GM11168 (cell line): ENCODE results near the gene FFAR2.
"Not testable (repeated sequence)": the region's sequence is repeated elsewhere in the genome, so short reads cannot be mapped to it uniquely, and the experiment has no call there.

Experiments used
- in situ Hi-C: fragments of 300-500 bp; cut with MboI; formaldehyde crosslinking; loops from one replicate; pipeline ENCODE4 v1.12.0; 2022; ENCODE audit warnings: low sequenced_read_pairs; ENCODE audit not compliant: unreplicated experiment

Gene FFAR2

DNA sequence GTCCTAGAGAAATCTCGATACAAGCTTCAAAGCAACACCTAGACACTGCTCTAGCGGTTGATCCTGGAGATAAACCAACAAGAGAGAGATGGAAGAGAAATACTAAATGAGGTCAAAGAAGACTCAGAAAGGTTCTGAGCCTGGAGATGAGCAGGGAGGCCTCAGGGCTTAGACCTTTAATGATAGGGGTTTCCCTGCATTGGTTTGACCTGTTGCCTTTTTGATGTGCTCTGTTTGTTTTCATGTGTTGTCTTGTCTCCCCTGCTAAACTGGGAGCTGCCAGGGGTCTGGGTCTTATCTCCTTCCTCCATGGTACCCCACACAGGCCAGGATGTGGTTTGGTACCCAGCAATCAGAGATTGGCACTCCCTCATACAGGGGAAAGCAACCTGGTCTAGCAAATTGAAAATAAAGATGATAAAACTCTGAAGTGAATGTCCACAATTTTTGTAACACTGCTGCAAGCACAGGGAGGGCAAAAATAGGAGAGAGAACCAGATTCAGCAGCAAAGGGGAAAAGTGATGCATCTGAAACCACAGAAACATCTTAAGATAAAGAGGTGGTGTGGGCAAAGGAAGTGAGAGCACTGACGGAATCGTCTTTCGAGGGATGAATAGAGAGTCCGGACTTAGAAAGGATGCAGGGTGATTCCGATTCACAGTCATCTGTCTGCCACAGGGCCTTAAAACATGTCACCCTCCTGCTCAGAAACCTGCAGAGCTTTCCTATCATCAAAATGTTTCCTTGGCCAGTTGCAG, 3.5 kb downstream of the FFAR2 start:
- in situ Hi-C loops, result no loop called here

- in situ Hi-C loops, result no loop called here
These were observed 6.6 kb downstream of the FFAR2 start for GRCh38 chr19:35454663-35455062.

- in situ Hi-C loops, result no loop called here
These were observed 7.7 kb downstream of the FFAR2 start for GRCh38 chr19:35455616-35456201.

GRCh38 chr19:35457173-35457572, 9.1 kb downstream of the FFAR2 start:
- in situ Hi-C loops, result no loop called here

DNA sequence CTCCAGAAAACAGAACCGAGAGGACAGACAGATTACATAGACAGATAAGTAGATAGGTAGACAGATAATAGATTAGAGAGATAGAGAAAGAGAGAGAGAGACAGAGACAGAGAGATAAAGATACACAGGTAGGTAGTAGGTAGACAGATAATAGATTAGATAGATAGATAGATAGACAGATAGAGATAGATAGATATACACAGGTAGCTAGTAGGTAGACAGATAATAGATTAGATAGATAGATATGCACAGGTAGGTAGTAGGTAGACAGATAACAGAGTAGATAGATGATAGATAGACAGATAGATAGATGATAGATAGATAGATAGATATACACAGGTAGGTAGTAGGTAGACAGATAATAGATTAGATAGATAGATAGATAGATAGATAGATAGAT, 10.1 kb downstream of the FFAR2 start:
- in situ Hi-C loops, result no loop called here

GRCh38 chr19:35458731-35459391, 10.8 kb downstream of the FFAR2 start:
- in situ Hi-C loops, result no loop called here

- in situ Hi-C loops, result no loop called here
These were observed 11.5 kb downstream of the FFAR2 start for GRCh38 chr19:35459414-35460082.

DNA sequence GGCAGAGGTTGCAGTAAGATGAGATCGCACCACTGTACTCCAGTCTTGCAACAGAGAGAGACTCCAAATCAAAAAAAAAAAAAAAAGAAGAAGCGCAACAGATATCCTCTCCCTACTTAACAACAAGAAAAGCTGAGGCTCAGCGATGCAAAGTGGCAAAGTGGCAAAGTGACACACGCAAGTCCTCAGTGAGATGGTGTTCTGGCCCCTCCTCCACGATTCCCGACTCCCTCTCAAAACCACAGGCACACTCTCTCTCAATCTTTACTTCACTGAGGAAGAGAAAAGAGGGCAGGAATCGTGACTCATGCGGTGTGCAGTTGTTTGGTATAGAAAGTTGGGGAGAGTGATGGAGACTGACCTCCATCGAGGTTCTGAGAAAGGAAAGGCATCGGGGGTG, 12.6 kb downstream of the FFAR2 start:
- in situ Hi-C loops, result no loop called here

DNA sequence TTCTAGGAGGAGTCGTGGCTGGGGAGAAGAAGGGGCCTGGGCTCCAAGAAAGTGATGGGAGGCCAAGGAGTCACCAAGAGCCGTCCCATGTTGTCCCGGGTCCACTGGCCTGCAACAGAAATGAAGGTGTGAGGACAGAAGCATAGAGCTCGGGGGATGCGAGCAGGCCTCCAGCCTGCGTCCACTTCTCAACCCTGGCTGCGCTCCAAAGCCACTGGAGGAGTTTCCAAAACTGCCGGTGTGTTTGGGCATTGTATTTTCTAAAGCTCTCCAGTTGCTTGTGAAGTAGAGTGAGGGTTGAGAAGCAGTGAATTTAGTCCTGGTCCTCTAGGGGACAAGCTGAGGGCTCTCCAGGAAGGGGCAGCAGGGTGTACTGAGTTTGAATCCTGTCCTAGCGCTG, 13.0 kb downstream of the FFAR2 start:
- in situ Hi-C loops, result no loop called here

DNA sequence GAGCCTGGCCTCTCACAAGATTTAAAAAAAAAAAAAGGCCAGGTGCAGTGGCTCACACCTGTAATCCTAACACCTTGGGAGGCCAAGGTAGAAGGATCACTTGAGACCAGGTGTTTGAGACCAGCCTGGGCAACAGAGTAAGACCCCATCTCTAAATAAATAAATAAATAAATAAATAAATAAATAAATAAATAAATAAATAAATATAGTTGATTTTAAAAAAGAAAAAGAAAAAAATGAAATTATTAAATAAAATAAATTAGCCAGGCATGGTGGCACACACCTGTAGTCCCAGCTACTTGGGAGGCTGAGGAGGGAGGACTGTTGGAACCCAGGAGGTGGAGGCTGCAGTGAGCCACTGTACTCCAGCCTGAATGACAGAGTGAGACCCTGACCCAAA, 13.7 kb downstream of the FFAR2 start:
- in situ Hi-C loops, result not testable (repeated sequence)

DNA sequence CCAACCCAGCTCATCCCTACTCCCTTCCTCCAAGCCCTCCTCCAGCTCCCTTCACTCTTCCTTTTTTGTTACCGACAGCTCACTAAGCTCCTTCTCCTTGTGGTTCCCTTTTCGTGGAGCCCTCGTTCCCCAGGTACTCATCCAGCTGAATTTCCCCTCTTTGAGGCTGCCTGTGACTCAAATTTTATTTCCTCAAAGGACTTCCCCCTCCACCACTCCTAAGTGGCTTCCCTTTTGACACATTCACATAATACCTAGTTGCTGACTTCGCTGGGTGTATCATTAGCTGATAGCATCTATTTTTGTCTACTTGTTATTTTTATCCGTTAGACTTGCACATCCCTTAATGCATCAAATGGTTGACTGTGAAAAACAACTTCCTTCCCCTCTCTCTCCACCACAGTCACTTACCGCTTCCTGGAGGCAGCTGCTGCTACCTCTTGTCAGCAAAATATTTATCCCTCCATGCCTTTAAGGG, 14.5 kb downstream of the FFAR2 start:
- in situ Hi-C loops, result no loop called here

DNA sequence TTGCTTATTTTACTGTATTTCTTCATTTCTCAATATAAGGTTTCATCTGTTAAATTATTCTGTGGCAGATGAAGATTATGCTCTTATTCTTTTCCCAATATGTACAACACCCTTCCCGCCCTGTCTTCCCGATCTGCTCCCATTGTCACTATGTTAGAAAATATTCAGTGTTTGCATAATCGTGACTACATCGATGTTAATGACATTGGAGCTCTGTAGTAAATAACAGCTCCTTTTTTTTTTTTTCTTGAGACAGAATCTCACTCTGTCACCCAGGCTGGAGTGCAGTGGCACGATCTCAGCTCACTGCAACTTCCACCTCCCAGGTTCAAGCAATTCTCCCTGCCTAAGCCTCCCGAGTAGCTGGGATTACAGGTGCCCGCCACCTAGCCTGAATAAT, 14.9 kb downstream of the FFAR2 start:
- in situ Hi-C loops, result not testable (repeated sequence)

DNA sequence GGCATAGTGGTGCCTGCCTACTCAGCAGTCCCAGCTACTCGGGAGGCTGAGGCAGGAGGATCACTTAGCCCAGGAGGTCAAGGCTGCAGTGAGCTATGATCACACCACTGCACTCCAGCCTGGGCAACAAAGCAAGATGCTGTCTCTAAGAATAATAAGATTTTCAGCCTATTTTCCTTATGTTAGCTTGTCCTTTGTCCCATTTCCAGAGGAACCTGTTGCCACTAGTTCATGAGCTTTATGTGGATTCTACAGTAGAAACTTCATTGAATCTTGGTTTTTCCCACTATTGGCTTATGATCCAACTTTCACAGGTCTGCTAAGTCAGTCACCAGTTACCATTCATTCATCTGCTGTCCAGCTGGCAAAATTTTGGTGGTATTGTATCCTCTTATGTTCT, 18.2 kb downstream of the FFAR2 start:
- in situ Hi-C loops, result loop anchor here (5.0 kb wide), 1 partner anchor 114 kb away; no protein-coding TSS in a partner anchor

- in situ Hi-C loops, result loop anchor here (5.0 kb wide), 1 partner anchor 116 kb away; no protein-coding TSS in a partner anchor
These were observed 20.6 kb downstream of the FFAR2 start for GRCh38 chr19:35468637-35469036.

DNA sequence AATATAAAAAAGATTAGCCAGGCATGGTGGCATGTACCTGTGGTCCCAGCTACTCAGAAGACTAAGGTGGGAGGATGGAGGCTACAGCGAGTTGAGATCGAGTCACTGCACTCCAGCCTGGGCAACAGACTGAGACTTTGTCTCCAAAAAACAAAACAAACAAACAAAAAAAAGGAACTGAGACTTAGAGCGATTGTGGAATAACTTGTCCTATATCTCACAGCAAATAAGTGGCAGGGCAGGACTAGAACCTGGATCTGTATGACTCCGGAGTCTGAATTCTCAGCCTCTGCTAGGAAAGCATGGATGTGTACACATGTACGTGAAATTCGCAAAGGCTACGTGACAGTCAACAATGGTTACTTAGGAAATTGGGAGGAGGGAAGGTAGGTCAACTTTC, 22.1 kb downstream of the FFAR2 start:
- in situ Hi-C loops, result no loop called here

- in situ Hi-C loops, result not testable (repeated sequence)
These were observed 23.0 kb downstream of the FFAR2 start for GRCh38 chr19:35471075-35471474.

DNA sequence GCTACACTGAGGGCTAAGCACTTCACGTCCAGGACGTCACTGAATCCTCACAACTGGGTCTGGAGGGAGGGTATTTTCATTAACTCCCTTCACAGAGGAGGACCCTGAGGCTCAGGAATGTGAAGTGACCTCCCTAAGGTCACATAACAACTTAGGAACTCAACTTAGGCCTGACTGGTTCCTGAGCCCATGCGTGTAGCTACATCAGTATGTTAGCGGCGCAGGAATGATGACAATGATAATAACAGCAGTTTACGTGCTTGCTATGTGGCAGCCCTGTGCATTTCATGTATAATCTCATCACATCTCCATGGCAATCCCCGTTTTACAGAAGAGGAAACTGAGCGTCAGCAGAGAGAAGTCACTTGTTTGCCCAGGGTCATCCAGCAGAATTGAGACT, 23.9 kb downstream of the FFAR2 start:
- in situ Hi-C loops, result no loop called here

GRCh38 chr19:35474104-35474503, 26.0 kb downstream of the FFAR2 start:
- in situ Hi-C loops, result no loop called here

DNA sequence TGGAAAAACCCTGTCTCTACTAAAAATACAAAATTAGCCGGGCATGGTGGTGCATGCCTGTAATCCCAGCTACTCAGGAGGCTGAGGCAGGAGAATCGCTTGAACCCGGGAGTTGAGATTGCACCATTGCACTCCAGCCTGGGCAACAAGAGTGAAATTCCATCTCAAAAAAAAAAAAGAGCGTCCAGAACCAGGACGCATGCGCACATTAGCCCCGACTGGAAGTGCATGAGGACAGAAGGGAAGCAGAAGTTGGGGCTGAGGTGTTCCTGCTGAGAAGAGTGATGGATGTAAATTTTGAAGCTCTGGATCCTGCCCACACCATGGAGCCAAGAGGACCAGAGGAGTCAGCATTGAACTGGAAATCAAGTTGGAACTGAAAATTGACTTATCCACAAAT, 26.5 kb downstream of the FFAR2 start:
- in situ Hi-C loops, result not testable (repeated sequence)

DNA sequence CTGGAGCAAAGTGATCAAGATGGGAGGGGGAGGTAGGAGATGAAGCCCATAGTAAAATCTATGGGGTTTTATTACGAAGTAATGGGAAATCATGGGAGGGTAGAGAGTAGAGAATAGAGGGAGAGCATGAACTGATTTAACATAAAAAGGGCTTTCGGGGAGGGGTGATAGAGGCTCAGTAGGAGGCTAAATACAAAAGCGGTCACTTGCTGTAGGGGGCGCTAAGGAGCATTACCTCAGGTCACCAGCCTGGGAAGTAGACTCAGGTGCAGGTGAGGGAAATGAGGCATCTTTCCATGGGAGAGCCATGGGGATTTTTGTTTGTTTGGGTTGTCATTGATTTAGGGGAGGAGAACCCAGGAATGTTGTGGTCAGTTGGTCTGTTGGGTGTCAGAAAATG, 28.1 kb downstream of the FFAR2 start:
- in situ Hi-C loops, result no loop called here
